HepG2 (cell line): ENCODE results near the gene TMEM80. TPM values are rescaled to one million over a fixed set of nuclear protein-coding genes. Genes with fewer than 3 reads are reported as not detected.

Experiments
- ARID4A ChIP-seq: sonication (generic); formaldehyde crosslinking; IDR thresholded peaks from 2 replicates; pipeline ENCODE4 v1.5.0; 2020; ENCODE audit warnings: mild to moderate bottlenecking, missing genetic modification reagents, borderline replicate concordance
- ATF7 ChIP-seq, 2 experiments: fragments of 450-650 bp in 1 of 2; sonication (generic) in 1 of 2; formaldehyde crosslinking in 1 of 2; IDR thresholded peaks; 2 replicates each; pipeline versions ENCODE4 v1.4.0 to v1.6.1; 2016 to 2020; ENCODE audit warnings: antibody characterized with exemption in 1 of 2, mild to moderate bottlenecking in 1 of 2, missing genetic modification reagents in 1 of 2
- BORCS8-MEF2B ChIP-seq: sonication (generic); formaldehyde crosslinking; IDR thresholded peaks from 2 replicates; pipeline ENCODE4 v1.8.0; 2022; ENCODE audit warnings: mild to moderate bottlenecking, missing genetic modification reagents
- MIER3 ChIP-seq: IDR thresholded peaks from 2 replicates; pipeline ENCODE4 v1.6.1; 2016; ENCODE audit warnings: missing compliant biosample characterization, borderline replicate concordance
- NFYB ChIP-seq: sonication (generic); formaldehyde crosslinking; IDR thresholded peaks from 2 replicates; pipeline ENCODE4 v1.4.0; 2020; ENCODE audit warnings: missing genetic modification reagents
- RXRB ChIP-seq: IDR thresholded peaks from 2 replicates; pipeline ENCODE4 v1.6.1; 2016; ENCODE audit warnings: borderline replicate concordance, missing genetic modification reagents, missing compliant biosample characterization
- TFE3 ChIP-seq: IDR thresholded peaks from 2 replicates; pipeline ENCODE4 v1.6.1; 2016
- ZNF121 ChIP-seq: sonication (generic); formaldehyde crosslinking; IDR thresholded peaks from 2 replicates; pipeline ENCODE4 v1.5.0; 2020; ENCODE audit warnings: mild to moderate bottlenecking, missing genetic modification reagents
- ZNF564 ChIP-seq: sonication (generic); formaldehyde crosslinking; IDR thresholded peaks from 2 replicates; pipeline ENCODE4 v1.8.1; 2023; ENCODE audit warnings: mild to moderate bottlenecking, missing genetic modification reagents
- polyA plus RNA-seq, 8 experiments: library from polyadenylated mRNA; depleted of rRNA in 3 of 8; stranded (reverse) in 7 of 8; unstranded in 1 of 8; fragments of >200 nt; fragmentation: Illumina TruSeq in 4 of 8; extraction: Trizol in 4 of 8; gene quantifications; 2 replicates each; pipeline versions ENCODE4 v1.2.1 to v1.2.3, GENCODE V29; 2011 to 2016; ENCODE audit warnings: low read depth in 4 of 8, missing spikeins in 1 of 8, mixed read lengths in 1 of 8; ENCODE audit not compliant: insufficient read depth in 1 of 8
- total RNA-seq, 5 experiments: library from RNA; depleted of rRNA; stranded (reverse); fragments of >200 nt; fragmentation: Illumina TruSeq; extraction: Trizol; gene quantifications; 2 replicates each; pipeline ENCODE4 v1.2.3, GENCODE V29; 2016; ENCODE audit warnings: low read depth in 1 of 5
- TF ChIP-seq, protein P1 (sequence below): sonication (generic); formaldehyde crosslinking; IDR thresholded peaks from 2 replicates; pipeline ENCODE4 v1.8.1; 2022; ENCODE audit warnings: low read depth, mild to moderate bottlenecking, missing genetic modification reagents
- TF ChIP-seq, protein P2 (sequence below): sonication (generic); formaldehyde crosslinking; IDR thresholded peaks from 2 replicates; pipeline ENCODE4 v1.8.0; 2022; ENCODE audit warnings: low read depth, missing genetic modification reagents

Gene TMEM80
- total and polyA plus RNA-seq, 2 of the 13 experiments (the other 11 are each of a cell fraction or from before 2014, with no cell fraction given): 5.6 to 17.1 TPM

DNA sequence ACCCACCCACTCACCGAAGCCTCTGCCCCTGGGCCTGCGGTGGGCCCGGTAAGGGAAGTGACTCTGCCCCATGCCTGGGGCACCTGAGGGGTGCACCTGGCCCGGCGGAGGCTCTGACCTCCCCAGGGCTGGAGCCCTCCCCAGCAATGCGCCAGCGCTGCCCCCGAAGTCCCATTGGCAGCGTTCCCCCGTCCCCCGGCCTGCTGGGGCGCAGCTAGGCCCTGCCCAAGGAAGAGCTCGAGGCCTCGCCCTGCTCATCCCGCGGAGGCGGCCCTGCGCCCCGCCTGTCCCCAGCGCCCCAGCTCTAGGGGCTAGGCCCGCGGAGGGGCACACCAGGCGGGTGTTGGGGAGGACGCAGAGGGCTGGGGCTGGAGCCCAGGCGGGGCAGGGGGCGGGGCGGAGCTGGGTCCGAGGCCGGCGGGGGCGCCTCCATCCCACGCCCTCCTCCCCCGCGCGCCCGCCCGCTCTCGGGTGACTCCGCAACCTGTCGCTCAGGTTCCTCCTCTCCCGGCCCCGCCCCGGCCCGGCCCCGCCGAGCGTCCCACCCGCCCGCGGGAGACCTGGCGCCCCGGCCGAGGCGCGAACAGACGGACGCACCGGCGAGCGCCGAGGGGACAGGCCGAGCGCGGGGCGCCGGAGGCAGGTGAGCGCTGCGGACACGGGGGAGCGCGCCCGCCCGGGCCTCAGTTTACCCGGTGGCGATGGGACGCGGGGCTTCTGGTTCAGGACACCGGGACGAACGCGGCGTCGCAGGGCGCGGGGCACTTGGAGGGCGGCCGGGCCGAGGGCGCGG lies 10.2 kb downstream of the TMEM80 start, which contains the start of gene EPS8L2 (continued):
- TF ChIP-seq ARID4A (no peak; the same call in 1 of the 2 replicates), ZNF564 (CRISPR knock-in tag) (no peak), NFYB (no peak; the same call in 1 of the 2 replicates), RXRB (CRISPR knock-in tag) (no peak), BORCS8-MEF2B (CRISPR knock-in tag) (no peak), ZNF121 (no peak), TFE3 (CRISPR knock-in tag) (no peak), MIER3 (no peak), ATF7 (IDR thresholded peaks at IDR 0.05) (no peak), ATF7 (CRISPR knock-in tag; IDR thresholded peaks at IDR 0.05) (no peak)
- TF ChIP-seq, protein P1, sequence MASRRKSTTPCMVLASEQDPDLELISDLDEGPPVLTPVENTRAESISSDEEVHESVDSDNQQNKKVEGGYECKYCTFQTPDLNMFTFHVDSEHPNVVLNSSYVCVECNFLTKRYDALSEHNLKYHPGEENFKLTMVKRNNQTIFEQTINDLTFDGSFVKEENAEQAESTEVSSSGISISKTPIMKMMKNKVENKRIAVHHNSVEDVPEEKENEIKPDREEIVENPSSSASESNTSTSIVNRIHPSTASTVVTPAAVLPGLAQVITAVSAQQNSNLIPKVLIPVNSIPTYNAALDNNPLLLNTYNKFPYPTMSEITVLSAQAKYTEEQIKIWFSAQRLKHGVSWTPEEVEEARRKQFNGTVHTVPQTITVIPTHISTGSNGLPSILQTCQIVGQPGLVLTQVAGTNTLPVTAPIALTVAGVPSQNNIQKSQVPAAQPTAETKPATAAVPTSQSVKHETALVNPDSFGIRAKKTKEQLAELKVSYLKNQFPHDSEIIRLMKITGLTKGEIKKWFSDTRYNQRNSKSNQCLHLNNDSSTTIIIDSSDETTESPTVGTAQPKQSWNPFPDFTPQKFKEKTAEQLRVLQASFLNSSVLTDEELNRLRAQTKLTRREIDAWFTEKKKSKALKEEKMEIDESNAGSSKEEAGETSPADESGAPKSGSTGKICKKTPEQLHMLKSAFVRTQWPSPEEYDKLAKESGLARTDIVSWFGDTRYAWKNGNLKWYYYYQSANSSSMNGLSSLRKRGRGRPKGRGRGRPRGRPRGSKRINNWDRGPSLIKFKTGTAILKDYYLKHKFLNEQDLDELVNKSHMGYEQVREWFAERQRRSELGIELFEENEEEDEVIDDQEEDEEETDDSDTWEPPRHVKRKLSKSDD (CRISPR knock-in tag): no peak
- TF ChIP-seq, protein P2, sequence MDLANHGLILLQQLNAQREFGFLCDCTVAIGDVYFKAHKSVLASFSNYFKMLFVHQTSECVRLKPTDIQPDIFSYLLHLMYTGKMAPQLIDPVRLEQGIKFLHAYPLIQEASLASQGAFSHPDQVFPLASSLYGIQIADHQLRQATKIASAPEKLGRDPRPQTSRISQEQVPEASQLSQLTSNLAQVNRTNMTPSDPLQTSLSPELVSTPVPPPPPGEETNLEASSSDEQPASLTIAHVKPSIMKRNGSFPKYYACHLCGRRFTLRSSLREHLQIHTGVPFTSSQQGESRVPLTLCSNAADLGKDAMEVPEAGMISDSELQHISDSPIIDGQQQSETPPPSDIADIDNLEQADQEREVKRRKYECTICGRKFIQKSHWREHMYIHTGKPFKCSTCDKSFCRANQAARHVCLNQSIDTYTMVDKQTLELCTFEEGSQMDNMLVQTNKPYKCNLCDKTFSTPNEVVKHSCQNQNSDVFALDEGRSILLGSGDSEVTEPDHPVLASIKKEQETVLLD (CRISPR knock-in tag): no peak
